CD4-positive, CD25-positive, alpha-beta regulatory T cell (primary cell): Measurements from ENCODE around the gene ADGRG3. TPM values are rescaled to one million over a fixed set of nuclear protein-coding genes. Genes with fewer than 3 reads are reported as not detected.
A peak's percentile ranks its signal among the peaks of the same experiment; 100 is the strongest.
"Not testable (repeated sequence)": the region's sequence is repeated elsewhere in the genome, so short reads cannot be mapped to it uniquely, and the experiment has no call there.

Experiments used
- ATAC-seq, 2 donors: fragments of 150-1000 bp; cut with Tn5 transposase; one replicate each; pipeline ENCODE4 v1.10.0; 2021; ENCODE audit warnings: low read depth in 2 of 2, moderate number of reproducible peaks in 2 of 2, moderate library complexity in 1 of 2
- DNase-seq, 3 donors: peaks; one replicate each; pipeline versions ENCODE4 v3.0.0 to v3.0.0-alpha.2; 2012 to 2022; ENCODE audit warnings: mixed read lengths in 1 of 3
- H3K27ac ChIP-seq: one replicate; pipeline ENCODE4 v1.7.0; 2013; ENCODE audit warnings: mild to moderate bottlenecking, low read length; ENCODE audit not compliant: insufficient read depth, poor library complexity, severe bottlenecking
- H3K27me3 ChIP-seq: one replicate; pipeline ENCODE4 v1.7.0; 2013; ENCODE audit warnings: low read length; ENCODE audit not compliant: control insufficient read depth, insufficient read depth
- H3K36me3 ChIP-seq: one replicate; pipeline ENCODE4 v1.7.0; 2013; ENCODE audit warnings: mild to moderate bottlenecking, low read length, moderate library complexity; ENCODE audit not compliant: control insufficient read depth, insufficient read depth
- H3K4me1 ChIP-seq: 2 replicates; pipeline ENCODE4 v1.7.0; 2013; ENCODE audit warnings: mild to moderate bottlenecking, low read length; ENCODE audit not compliant: insufficient read depth, control insufficient read depth, poor library complexity, severe bottlenecking
- H3K4me3 ChIP-seq: one replicate; pipeline ENCODE4 v1.7.0; 2013; ENCODE audit warnings: low read depth, mild to moderate bottlenecking, low read length, moderate library complexity
- H3K9me3 ChIP-seq, 2 experiments: 1 replicate in 1 of 2; 2 replicates in 1 of 2; pipeline ENCODE4 v1.7.0; 2013; ENCODE audit warnings: low read length in 2 of 2, mild to moderate bottlenecking in 1 of 2, moderate library complexity in 1 of 2; ENCODE audit not compliant: control insufficient read depth in 2 of 2
- H3K27ac Mint-ChIP-seq, 3 donors: one replicate each; pipeline ENCODE4 v1.8.0; 2020 to 2022; ENCODE audit warnings: mild to moderate bottlenecking in 3 of 3, mixed read lengths in 3 of 3, moderate library complexity in 2 of 3
- H3K27me3 Mint-ChIP-seq: one replicate; pipeline ENCODE4 v1.8.0; 2022; ENCODE audit warnings: mild to moderate bottlenecking, mixed read lengths
- H3K36me3 Mint-ChIP-seq: one replicate; pipeline ENCODE4 v1.8.0; 2020; ENCODE audit warnings: mixed read lengths
- H3K4me1 Mint-ChIP-seq, 4 donors: one replicate each; pipeline ENCODE4 v1.8.0; 2020 to 2022; ENCODE audit warnings: mixed read lengths in 4 of 4, mild to moderate bottlenecking in 1 of 4
- H3K4me3 Mint-ChIP-seq, 4 donors: one replicate each; pipeline ENCODE4 v1.8.0; 2020 to 2022; ENCODE audit warnings: mild to moderate bottlenecking in 4 of 4, mixed read lengths in 4 of 4, moderate library complexity in 3 of 4
- H3K9me3 Mint-ChIP-seq, 7 donors: one replicate each; pipeline ENCODE4 v1.8.0; 2020 to 2022; ENCODE audit warnings: mixed read lengths in 7 of 7, mild to moderate bottlenecking in 3 of 7, moderate library complexity in 2 of 7
- polyA plus RNA-seq, 4 donors: library from polyadenylated mRNA; unstranded; fragments of 300-500 nt; fragmentation: Illumina TruSeq; gene quantifications; one replicate each; pipeline ENCODE4 v1.2.3, GENCODE V29; 2021
- total RNA-seq: library from RNA; stranded (reverse); gene quantifications from one replicate; pipeline ENCODE4 v1.2.3, GENCODE V29; 2022

The ADGRG3 gene
- total and polyA plus RNA-seq, 5 donors from 2014 or later = 0.32 TPM; not detected in 4

DNA sequence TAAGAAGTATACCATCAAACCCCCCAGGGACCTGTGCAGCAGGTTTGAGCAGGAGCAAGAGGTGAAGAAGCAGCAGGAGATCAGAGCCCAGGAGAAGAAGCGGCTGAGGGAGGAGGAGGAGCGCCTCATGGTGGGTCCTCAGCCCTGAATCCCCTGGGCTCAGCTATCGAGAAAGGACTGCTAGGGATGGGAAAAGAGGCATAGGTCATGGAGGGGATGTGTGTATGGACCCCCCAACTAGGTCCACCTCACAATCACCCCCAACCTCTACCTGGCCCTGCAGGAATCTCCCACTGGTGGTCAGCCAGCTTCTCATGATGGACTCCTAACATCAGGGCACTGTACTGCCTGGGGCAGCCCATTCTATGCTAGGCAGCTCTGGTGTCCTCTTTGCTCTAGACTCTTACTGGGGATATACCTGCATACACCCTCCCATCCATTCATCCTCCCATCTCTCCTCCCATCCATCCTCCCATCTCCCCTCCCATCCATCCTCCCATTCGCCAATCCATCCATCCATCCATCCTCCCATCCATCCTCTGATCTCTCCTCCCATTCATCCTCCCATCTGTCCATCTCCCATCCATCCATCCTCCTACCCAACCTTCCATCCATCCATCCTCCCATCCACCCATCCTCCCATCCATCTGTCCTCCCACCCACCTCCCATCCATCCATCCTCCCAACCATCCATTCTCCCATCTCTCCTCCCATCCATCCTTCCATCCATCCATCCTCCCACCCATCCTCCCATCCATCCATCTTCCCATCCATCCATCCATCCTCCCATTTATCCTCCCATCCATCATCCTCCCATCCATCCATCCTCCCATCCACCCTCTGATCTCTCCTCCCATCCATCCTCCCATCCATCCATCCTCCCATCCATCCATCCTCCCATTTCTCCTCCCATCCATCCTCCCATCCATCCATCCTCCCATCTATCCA lies 37.1 kb downstream of the ADGRG3 start:
- Mint-ChIP-seq H3K27ac (no peak overlapping the region), H3K4me3 (no peak overlapping the region), H3K4me1 (no peaks in the 10 kb centered on the region), H3K9me3 (peaks cover 0 to 2% (median 0%) of the 10 kb centered on the region in 7 donors), H3K27me3 (peaks cover 11% of the 10 kb centered on the region), H3K36me3 (no peaks in the 10 kb centered on the region)
- DNase-seq = no peak
- no peaks in the 10 kb centered on the region for H3K36me3 ChIP-seq
- H3K9me3 ChIP-seq = no peaks in the 10 kb centered on the region
- no peak overlapping the region for H3K4me3 ChIP-seq
- H3K27me3 ChIP-seq = no peaks in the 10 kb centered on the region
- ATAC-seq = no peak
- no peaks in the 10 kb centered on the region for H3K4me1 ChIP-seq
- H3K27ac ChIP-seq = no peak overlapping the region

- no peaks in the 10 kb centered on the region for H3K4me1 ChIP-seq
- peaks cover 6% of the 10 kb centered on the region for H3K27me3 ChIP-seq
- H3K36me3 Mint-ChIP-seq = no peaks in the 10 kb centered on the region
- H3K4me3 Mint-ChIP-seq = no peak overlapping the region
- H3K9me3 ChIP-seq = no peaks in the 10 kb centered on the region
- peaks cover 0 to 2% (median 0%) of the 10 kb centered on the region in 7 donors for H3K9me3 Mint-ChIP-seq
- no peak overlapping the region for H3K27ac ChIP-seq
- no peak overlapping the region for H3K4me3 ChIP-seq
- no peak for DNase-seq
- peaks cover 26% of the 10 kb centered on the region for H3K27me3 Mint-ChIP-seq
- H3K4me1 Mint-ChIP-seq = no peaks in the 10 kb centered on the region
- no peak overlapping the region for H3K27ac Mint-ChIP-seq
- ATAC-seq = no peak
- H3K36me3 ChIP-seq = no peaks in the 10 kb centered on the region
Observed at GRCh38 chr16:57706717-57707116, 38.6 kb downstream of the ADGRG3 start.

DNA sequence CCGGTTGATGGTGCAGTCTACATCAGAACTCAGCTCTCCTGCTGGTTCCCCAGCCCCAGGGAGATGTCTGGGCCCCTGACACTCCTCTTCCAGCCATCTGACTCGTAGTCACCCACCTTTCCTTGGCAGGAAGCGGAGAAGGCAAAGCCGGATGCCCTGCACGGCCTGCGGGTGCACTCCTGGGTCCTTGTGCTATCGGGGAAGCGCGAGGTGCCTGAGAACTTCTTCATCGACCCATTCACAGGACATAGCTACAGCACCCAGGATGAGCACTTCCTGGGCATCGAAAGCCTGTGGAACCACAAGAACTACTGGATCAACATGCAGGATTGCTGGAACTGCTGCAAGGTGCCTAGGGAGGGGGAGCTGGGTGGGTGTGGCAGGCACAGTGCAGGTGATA lies 39.2 kb downstream of the ADGRG3 start:
- H3K9me3 ChIP-seq = no peaks in the 10 kb centered on the region
- Mint-ChIP-seq H3K4me3 (no peak overlapping the region), H3K36me3 (no peaks in the 10 kb centered on the region), H3K9me3 (peaks cover 0 to 2% (median 0%) of the 10 kb centered on the region in 7 donors), H3K27me3 (peaks cover 26% of the 10 kb centered on the region), H3K4me1 (no peaks in the 10 kb centered on the region), H3K27ac (no peak overlapping the region)
- ATAC-seq (no peak), DNase-seq (no peak)
- H3K4me3 ChIP-seq = no peak overlapping the region
- H3K27me3 ChIP-seq = peaks cover 6% of the 10 kb centered on the region
- H3K36me3 ChIP-seq = no peaks in the 10 kb centered on the region
- H3K27ac ChIP-seq = no peak overlapping the region
- H3K4me1 ChIP-seq = no peaks in the 10 kb centered on the region

DNA sequence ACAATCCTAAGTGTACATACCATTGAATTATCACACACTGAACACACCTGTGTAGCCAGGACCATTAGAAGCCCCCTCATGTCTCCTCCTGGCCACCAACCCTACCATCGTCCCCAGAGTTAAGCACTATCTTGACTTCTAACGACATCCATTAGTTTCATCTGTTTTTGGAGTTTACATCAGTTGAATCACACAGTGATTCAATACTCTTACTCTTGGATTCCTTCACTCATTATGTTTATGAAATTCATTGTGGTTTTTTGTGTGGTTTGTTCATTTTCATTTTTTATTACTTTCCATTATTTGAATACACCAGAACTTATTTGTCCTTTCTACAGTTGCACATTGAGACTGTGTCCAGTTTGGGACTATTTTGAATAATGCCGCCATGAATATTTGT lies 40.1 kb downstream of the ADGRG3 start:
- Histone ChIP-seq H3K4me3 (no peak overlapping the region), H3K36me3 (no peaks in the 10 kb centered on the region), H3K4me1 (no peaks in the 10 kb centered on the region), H3K27me3 (peaks cover 6% of the 10 kb centered on the region), H3K27ac (no peak overlapping the region), H3K9me3 (no peaks in the 10 kb centered on the region)
- H3K36me3 Mint-ChIP-seq = no peaks in the 10 kb centered on the region
- H3K27me3 Mint-ChIP-seq = peaks cover 35% of the 10 kb centered on the region
- H3K4me1 Mint-ChIP-seq = no peaks in the 10 kb centered on the region
- no peak for ATAC-seq
- no peak overlapping the region for H3K4me3 Mint-ChIP-seq
- no peak for DNase-seq
- H3K27ac Mint-ChIP-seq = no peak overlapping the region
- peaks cover 0 to 2% (median 0%) of the 10 kb centered on the region in 7 donors for H3K9me3 Mint-ChIP-seq

- H3K4me1 ChIP-seq = no peaks in the 10 kb centered on the region
- Mint-ChIP-seq H3K9me3 (peaks cover 0 to 2% (median 0%) of the 10 kb centered on the region in 7 donors), H3K27me3 (peaks cover 38% of the 10 kb centered on the region), H3K4me3 (no peak overlapping the region), H3K36me3 (no peaks in the 10 kb centered on the region), H3K27ac (no peak overlapping the region), H3K4me1 (no peaks in the 10 kb centered on the region)
- H3K36me3 ChIP-seq = no peaks in the 10 kb centered on the region
- no peak overlapping the region for H3K4me3 ChIP-seq
- H3K27me3 ChIP-seq = peaks cover 10% of the 10 kb centered on the region
- ATAC-seq (no peak), DNase-seq (no peak)
- no peaks in the 10 kb centered on the region for H3K9me3 ChIP-seq
- no peak overlapping the region for H3K27ac ChIP-seq
Observed at GRCh38 chr16:57709663-57710062, 41.6 kb downstream of the ADGRG3 start.

DNA sequence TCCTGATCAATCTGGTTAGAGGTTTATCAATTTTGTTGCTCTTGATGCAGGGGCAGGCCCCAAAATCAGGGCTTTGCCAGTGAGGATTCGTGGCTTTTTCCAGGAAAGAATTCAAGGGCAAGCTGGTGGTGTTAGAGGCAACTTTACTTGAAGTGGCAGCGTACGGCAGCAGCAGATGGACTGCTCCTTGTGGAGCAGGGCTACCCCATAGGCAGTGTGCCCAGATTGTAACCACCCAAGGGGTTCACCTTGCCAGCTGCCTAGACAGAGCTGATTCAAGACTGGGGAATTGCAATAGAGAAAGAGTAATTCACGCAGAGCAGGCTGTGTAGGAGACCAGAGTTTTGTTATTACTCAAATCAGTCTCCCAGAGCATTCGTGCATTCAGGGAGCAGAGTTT lies 43.2 kb downstream of the ADGRG3 start:
- H3K9me3 Mint-ChIP-seq = peaks cover 0 to 2% (median 0%) of the 10 kb centered on the region in 7 donors
- peaks cover 10% of the 10 kb centered on the region for H3K27me3 ChIP-seq
- no peak for ATAC-seq
- no peak overlapping the region for H3K4me3 Mint-ChIP-seq
- no peaks in the 10 kb centered on the region for H3K9me3 ChIP-seq
- peak overlapping the region in 1 of 3 donors; percentile 86 for H3K27ac Mint-ChIP-seq
- no peaks in the 10 kb centered on the region for H3K4me1 Mint-ChIP-seq
- DNase-seq = no peak
- H3K27me3 Mint-ChIP-seq = peaks cover 46% of the 10 kb centered on the region
- H3K27ac ChIP-seq = no peak overlapping the region
- no peaks in the 10 kb centered on the region for H3K4me1 ChIP-seq
- H3K36me3 ChIP-seq = no peaks in the 10 kb centered on the region
- H3K4me3 ChIP-seq = no peak overlapping the region
- no peaks in the 10 kb centered on the region for H3K36me3 Mint-ChIP-seq

- DNase-seq = no peak
Observed at GRCh38 chr16:57711993-57712392, 43.9 kb downstream of the ADGRG3 start.

GRCh38 chr16:57712569-57712968 lies 44.5 kb downstream of the ADGRG3 start:
- H3K4me1 ChIP-seq, DNase-seq, H3K4me1 Mint-ChIP-seq, ATAC-seq, H3K9me3 ChIP-seq, H3K27ac ChIP-seq, H3K36me3 Mint-ChIP-seq, H3K9me3 Mint-ChIP-seq, H3K27ac Mint-ChIP-seq, H3K4me3 ChIP-seq, H3K4me3 Mint-ChIP-seq, H3K27me3 ChIP-seq, H3K36me3 ChIP-seq: not testable (repeated sequence)
- peaks cover 50% of the 10 kb centered on the region for H3K27me3 Mint-ChIP-seq

More at GRCh38 chr16:57711993-57712392, 43.9 kb downstream of the ADGRG3 start:
- Mint-ChIP-seq H3K4me1 (no peaks in the 10 kb centered on the region), H3K4me3 (no peak overlapping the region), H3K27me3 (peaks cover 50% of the 10 kb centered on the region), H3K9me3 (no peaks in the 10 kb centered on the region), H3K27ac (no peak overlapping the region), H3K36me3 (no peaks in the 10 kb centered on the region)
- Histone ChIP-seq H3K4me3 (no peak overlapping the region), H3K9me3 (no peaks in the 10 kb centered on the region), H3K27me3 (peaks cover 10% of the 10 kb centered on the region), H3K4me1 (no peaks in the 10 kb centered on the region), H3K27ac (no peak overlapping the region), H3K36me3 (no peaks in the 10 kb centered on the region)
- ATAC-seq = no peak
